ENCODE measurements around the gene BCKDK. TPM values are rescaled to one million over a fixed set of nuclear protein-coding genes. Genes with fewer than 3 reads are reported as not detected.

Gene BCKDK
- total and polyA plus RNA-seq, 2 of the 13 experiments (the other 11 are each of a cell fraction or from before 2014, with no cell fraction given): 24.9 to 42.6 TPM

- TF ChIP-seq TFDP2 (CRISPR knock-in tag; IDR thresholded peaks at IDR 0.05) (no peak), ZNF737 (CRISPR knock-in tag; IDR thresholded peaks at IDR 0.05; ENCODE audit: borderline replicate concordance) (no peak), PAXIP1 (CRISPR knock-in tag; conservative IDR thresholded peaks at IDR 0.05) (no peak), ZNF333 (CRISPR knock-in tag; IDR thresholded peaks at IDR 0.05; ENCODE audit: borderline replicate concordance) (no peak), ZBTB34 (CRISPR knock-in tag; IDR thresholded peaks at IDR 0.05) (no peak), E2F2 (CRISPR knock-in tag; IDR thresholded peaks at IDR 0.05; ENCODE audit: borderline replicate concordance) (no peak), CHD2 (IDR thresholded peaks at IDR 0.05; ENCODE audit: low read depth, low read length) (no peak), MAF1 (CRISPR knock-in tag; IDR thresholded peaks at IDR 0.05; ENCODE audit: borderline replicate concordance) (no peak), MEIS1 (CRISPR knock-in tag; IDR thresholded peaks at IDR 0.05; ENCODE audit: borderline replicate concordance) (no peak), AGO2 (optimal IDR thresholded peaks at IDR 0.05; ENCODE audit: low read depth, low read length) (no peak), NR0B2 (CRISPR knock-in tag; IDR thresholded peaks at IDR 0.05) (no peak)
Measured at GRCh38 chr16:31128711-31129567, 20.8 kb downstream of the BCKDK start (continued).
